Natural killer cell (primary cell): ENCODE data around the gene RNF213. TPM values are rescaled to one million over a fixed set of nuclear protein-coding genes. Genes with fewer than 3 reads are reported as not detected.

ENCODE experiments used
- ATAC-seq, 3 donors: fragments of 150-1000 bp in 2 of 3; fragments of 200-7000 bp in 1 of 3; cut with Tn5 transposase; 1 replicate in 1 of 3; 2 replicates in 2 of 3; pipeline ENCODE4 v1.10.0; 2021; ENCODE audit warnings: mild to moderate bottlenecking in 2 of 3, moderate library complexity in 2 of 3
- DNase-seq, 2 donors: peaks; one replicate each; pipeline versions ENCODE4 v3.0.0 to v3.0.0-alpha.2; 2013 to 2021; ENCODE audit warnings: mixed read lengths in 1 of 2
- H3K27ac ChIP-seq: one replicate; pipeline ENCODE4 v1.5.1; 2013; ENCODE audit warnings: mild to moderate bottlenecking, low read length
- H3K27me3 ChIP-seq: one replicate; pipeline ENCODE4 v1.6.1; 2013; ENCODE audit warnings: low read length; ENCODE audit not compliant: control insufficient read depth, insufficient read depth
- H3K36me3 ChIP-seq: one replicate; pipeline ENCODE4 v1.6.1; 2013; ENCODE audit warnings: low read length; ENCODE audit not compliant: control insufficient read depth, insufficient read depth
- H3K4me1 ChIP-seq: one replicate; pipeline ENCODE4 v1.6.1; 2013; ENCODE audit warnings: low read length; ENCODE audit not compliant: control insufficient read depth, insufficient read depth
- H3K4me3 ChIP-seq: one replicate; pipeline ENCODE4 v1.5.1; 2013; ENCODE audit warnings: low read length
- H3K9me3 ChIP-seq: one replicate; pipeline ENCODE4 v1.6.1; 2013; ENCODE audit warnings: low read length; ENCODE audit not compliant: control insufficient read depth, insufficient read depth
- H3K27ac Mint-ChIP-seq, 2 donors: one replicate each; pipeline ENCODE4 v1.8.0; 2022; ENCODE audit warnings: mild to moderate bottlenecking in 2 of 2, mixed read lengths in 2 of 2, moderate library complexity in 1 of 2
- H3K27me3 Mint-ChIP-seq, 2 donors: one replicate each; pipeline ENCODE4 v1.8.0; 2022; ENCODE audit warnings: low read depth in 2 of 2, mixed read lengths in 2 of 2
- H3K36me3 Mint-ChIP-seq: one replicate; pipeline ENCODE4 v1.8.0; 2022; ENCODE audit warnings: mixed read lengths
- H3K4me1 Mint-ChIP-seq, 2 donors: one replicate each; pipeline ENCODE4 v1.8.0; 2022; ENCODE audit warnings: mixed read lengths in 2 of 2
- H3K4me3 Mint-ChIP-seq: one replicate; pipeline ENCODE4 v1.8.0; 2022; ENCODE audit warnings: mild to moderate bottlenecking, moderate library complexity, mixed read lengths
- H3K9me3 Mint-ChIP-seq, 2 donors: one replicate each; pipeline ENCODE4 v1.8.0; 2022; ENCODE audit warnings: mixed read lengths in 2 of 2
- CTCF ChIP-seq: fragments of 200-600 bp; IDR thresholded peaks from one replicate; pipeline ENCODE4 v1.8.0; 2022; ENCODE audit warnings: antibody characterized with exemption
- WGBS: methylation state at CpG from one replicate; pipeline ENCODE4 v1.1.7; 2013; ENCODE audit warnings: missing lambda C conversion rate; ENCODE audit not compliant: insufficient coverage; 5-methylcytosine and 5-hydroxymethylcytosine counted together
- intact Hi-C: fragments of 100-400 bp; cut with micrococcal nuclease; formaldehyde crosslinking; loops from one replicate; pipeline ENCODE4 v1.14.2; 2022
- total RNA-seq, 4 donors: library from RNA; stranded (reverse); fragments of 120-200 nt in 1 of 4; gene quantifications; one replicate each; pipeline versions ENCODE4 v1.2.3 to v1.2.4, GENCODE V29; 2013 to 2022

RNF213 gene
- total RNA-seq, 3 donors from 2014 or later (not counting 1 experiment from before 2014, with no cell fraction given) = 929 to 1,120 (median 1,060) TPM

DNA sequence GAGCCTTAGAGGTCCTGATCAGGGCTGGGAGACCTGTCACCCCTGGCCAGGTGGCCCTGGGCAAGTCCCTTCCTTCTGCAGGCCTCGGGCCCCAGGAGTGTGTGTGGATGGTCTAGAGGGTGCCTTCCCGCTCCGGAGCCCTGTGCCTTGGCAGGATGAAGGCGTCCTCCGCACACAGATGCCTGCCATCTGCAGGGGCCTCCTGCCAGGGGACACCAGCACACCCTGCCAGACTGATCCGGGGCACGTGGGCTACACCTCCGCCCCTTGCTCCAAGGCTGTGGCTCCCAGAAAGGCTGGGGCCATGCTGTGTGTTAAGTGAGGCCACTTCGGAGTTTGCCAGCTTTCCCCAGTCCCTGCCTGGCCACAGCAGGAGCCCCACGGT lies 185.1 kb downstream of the RNF213 start:
- WGBS = 84% methylated on average over 10 of the region's 10 CpGs
- ATAC-seq (no peak), DNase-seq (no peak)
- H3K27me3 ChIP-seq = no peaks in the 10 kb centered on the region
- intact Hi-C loops = no loop called here
- Mint-ChIP-seq H3K27ac (no peak overlapping the region), H3K4me3 (no peak overlapping the region), H3K27me3 (no peaks in the 10 kb centered on the region), H3K9me3 (no peaks in the 10 kb centered on the region), H3K4me1 (no peaks in the 10 kb centered on the region), H3K36me3 (no peaks in the 10 kb centered on the region)
- no peaks in the 10 kb centered on the region for H3K4me1 ChIP-seq
- H3K27ac ChIP-seq = no peak overlapping the region
- no peak for TF ChIP-seq CTCF
- no peaks in the 10 kb centered on the region for H3K36me3 ChIP-seq
- H3K9me3 ChIP-seq = no peaks in the 10 kb centered on the region
- no peak overlapping the region for H3K4me3 ChIP-seq

DNA sequence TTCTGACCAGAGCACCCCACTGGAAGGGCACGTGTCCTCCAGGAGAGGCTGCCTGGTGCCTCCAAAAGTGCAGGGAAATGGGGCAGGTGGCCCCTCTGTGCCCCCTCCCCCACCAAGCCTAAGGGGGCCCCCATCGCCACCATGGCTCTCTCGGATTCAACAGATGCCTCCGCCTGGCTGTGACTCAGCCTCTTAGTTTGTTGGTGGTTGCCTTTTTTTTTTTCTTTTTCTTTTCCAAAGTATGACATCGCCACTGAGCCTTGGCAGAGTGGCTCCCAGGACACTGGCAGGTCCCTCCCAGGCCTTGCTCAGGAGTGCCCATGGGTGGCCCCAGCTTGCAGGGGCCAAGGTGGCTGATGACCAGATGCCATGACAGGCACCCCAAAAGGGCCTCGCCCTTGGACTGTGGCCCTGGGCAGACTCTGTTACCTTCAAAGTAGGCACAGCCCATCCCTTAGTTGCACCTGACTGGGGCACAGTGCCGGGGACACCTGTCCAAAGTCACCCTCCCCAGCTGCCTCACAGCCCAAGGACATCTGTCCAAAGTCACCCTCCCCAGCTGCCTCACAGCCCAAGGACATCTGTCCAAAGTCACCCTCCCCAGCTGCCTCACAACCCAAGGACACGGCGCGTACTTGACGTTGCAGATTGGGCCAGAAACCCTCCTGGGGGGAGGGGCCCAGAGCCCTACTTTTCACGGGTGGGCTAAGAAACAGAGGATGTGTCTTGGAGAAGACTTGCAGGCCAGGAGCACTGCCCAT lies 186.2 kb downstream of the RNF213 start:
- H3K4me1 ChIP-seq = no peaks in the 10 kb centered on the region
- no peak overlapping the region for H3K27ac Mint-ChIP-seq
- WGBS = 78% methylated on average over 12 of the region's 12 CpGs
- H3K27me3 ChIP-seq = no peaks in the 10 kb centered on the region
- intact Hi-C loops = no loop called here
- TF ChIP-seq CTCF = no peak
- H3K4me3 ChIP-seq = no peak overlapping the region
- no peaks in the 10 kb centered on the region for H3K9me3 Mint-ChIP-seq
- H3K36me3 Mint-ChIP-seq = no peaks in the 10 kb centered on the region
- ATAC-seq (no peak), DNase-seq (no peak)
- H3K4me3 Mint-ChIP-seq = no peak overlapping the region
- H3K36me3 ChIP-seq = no peaks in the 10 kb centered on the region
- H3K27me3 Mint-ChIP-seq = no peaks in the 10 kb centered on the region
- H3K27ac ChIP-seq = no peak overlapping the region
- H3K9me3 ChIP-seq = no peaks in the 10 kb centered on the region
- peaks cover 0 to 3% of the 10 kb centered on the region in 2 donors for H3K4me1 Mint-ChIP-seq

DNA sequence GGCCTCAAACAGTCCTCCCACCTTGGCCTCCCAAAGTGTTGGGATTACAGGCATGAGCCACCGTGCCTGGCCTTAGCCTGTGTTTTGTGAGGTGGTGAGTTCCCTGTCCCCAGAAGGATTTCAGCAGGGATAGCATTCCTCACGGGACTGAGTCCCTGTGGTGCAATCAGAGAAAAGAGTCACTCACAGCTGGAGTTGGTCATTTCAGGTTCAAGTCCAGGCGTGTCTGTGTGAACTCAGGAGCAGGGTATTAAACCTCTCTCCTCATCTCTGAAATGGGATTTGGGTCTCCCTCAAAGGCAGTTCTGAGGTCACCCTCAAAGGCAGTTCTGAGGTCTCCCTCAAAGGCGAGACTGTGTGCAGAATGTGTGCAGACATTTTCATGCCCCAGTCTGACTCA lies 187.1 kb downstream of the RNF213 start:
- Mint-ChIP-seq H3K9me3 (no peaks in the 10 kb centered on the region), H3K36me3 (no peaks in the 10 kb centered on the region), H3K27me3 (no peaks in the 10 kb centered on the region), H3K4me1 (peaks cover 0 to 3% of the 10 kb centered on the region in 2 donors), H3K27ac (no peak overlapping the region), H3K4me3 (no peak overlapping the region)
- Histone ChIP-seq H3K4me3 (no peak overlapping the region), H3K27ac (no peak overlapping the region), H3K36me3 (no peaks in the 10 kb centered on the region), H3K27me3 (no peaks in the 10 kb centered on the region), H3K4me1 (no peaks in the 10 kb centered on the region), H3K9me3 (no peaks in the 10 kb centered on the region)
- DNase-seq (no peak), ATAC-seq (no peak)
- WGBS = 89% methylated on average over 4 of the region's 4 CpGs
- no peak for TF ChIP-seq CTCF
- intact Hi-C loops = no loop called here

Other genes with a start within 250 kb of the RNF213 start
- gene TBC1D16, start 225.0 kb upstream of the RNF213 start, total RNA-seq = under 1 TPM; 0.49 to 1.00 (median 0.65) TPM
- gene CCDC40, start 224.2 kb upstream of the RNF213 start, total RNA-seq = 1 to 10 TPM in 2 of 3 donors, under 1 TPM in 1; 0.95 to 2.4 (median 1.5) TPM
- gene GAA, start 159.3 kb upstream of the RNF213 start, total RNA-seq = 10 to 100 TPM; 28.5 to 35.8 (median 32.9) TPM
- gene EIF4A3, start 113.7 kb upstream of the RNF213 start, total RNA-seq = 10 to 100 TPM; 86.2 to 88.6 (median 88.0) TPM
- gene CARD14, start 90.8 kb upstream of the RNF213 start, total RNA-seq = under 1 TPM in 2 of 3 donors, not detected in 1; 0.12 to 0.38 TPM
- 10 to 100 TPM; 73.4 to 96.5 (median 74.1) TPM for gene SGSH, start 40.5 kb upstream of the RNF213 start, total RNA-seq
- gene SLC26A11, start 40.4 kb upstream of the RNF213 start, total RNA-seq = 10 to 100 TPM; 33.9 to 37.6 (median 35.8) TPM
- 10 to 100 TPM; 17.7 to 24.9 (median 18.8) TPM for gene ENDOV, start 154.3 kb downstream of the RNF213 start, total RNA-seq
- gene NPTX1, start 215.8 kb downstream of the RNF213 start, total RNA-seq = 1 to 10 TPM; 1.0 to 2.2 (median 2.2) TPM